Activated naive CD4-positive, alpha-beta T cell treated with anti-CD3 and anti-CD28 coated beads, Interleukin-2, amount 10 ng/mL, durations not matched to agents 7 days and 5 days (primary cell): ENCODE results near the gene CCDC33.

Experiments
- CTCF ChIA-PET: fragments of 350-600 bp; sonication (Branson Sonifier 250); formaldehyde crosslinking; loops from one replicate; lab custom pipeline; 2021; ENCODE audit warnings: antibody characterized with exemption; lab: Charles Lee
- DNase-seq: peaks from one replicate; pipeline ENCODE4 v3.0.0-alpha.2; 2020
- H3K27ac Mint-ChIP-seq: one replicate; pipeline ENCODE4 v1.8.0; 2021; ENCODE audit warnings: mild to moderate bottlenecking, moderate library complexity, mixed read lengths
- H3K27me3 Mint-ChIP-seq: one replicate; pipeline ENCODE4 v1.8.0; 2021; ENCODE audit warnings: mild to moderate bottlenecking, mixed read lengths
- H3K36me3 Mint-ChIP-seq: one replicate; pipeline ENCODE4 v1.8.0; 2021; ENCODE audit warnings: mixed read lengths
- H3K4me1 Mint-ChIP-seq: one replicate; pipeline ENCODE4 v1.8.0; 2021; ENCODE audit warnings: mixed read lengths
- H3K4me3 Mint-ChIP-seq: one replicate; pipeline ENCODE4 v1.8.0; 2021; ENCODE audit warnings: mild to moderate bottlenecking, moderate library complexity, mixed read lengths
- H3K9me3 Mint-ChIP-seq: one replicate; pipeline ENCODE4 v1.8.0; 2021; ENCODE audit warnings: mixed read lengths

The CCDC33 gene

GRCh38 chr15:74319596-74320351 lies 83.6 kb downstream of the CCDC33 start:
- H3K27me3 Mint-ChIP-seq: peaks cover 10% of the 10 kb centered on the region
- no peaks in the 10 kb centered on the region for H3K36me3 Mint-ChIP-seq
- H3K4me3 Mint-ChIP-seq: no peak overlapping the region
- peaks cover 44% of the 10 kb centered on the region for H3K4me1 Mint-ChIP-seq
- DNase-seq: peak; percentile 27
- peak overlapping the region; percentile 72 for H3K27ac Mint-ChIP-seq
- CTCF ChIA-PET: interaction anchor here (1.3 to 5.1 kb wide), 9 partner anchors 11 to 369 kb away, joined by 3 to 37 read pairs (median 6); no protein-coding TSS in a partner anchor
- no peaks in the 10 kb centered on the region for H3K9me3 Mint-ChIP-seq

DNA sequence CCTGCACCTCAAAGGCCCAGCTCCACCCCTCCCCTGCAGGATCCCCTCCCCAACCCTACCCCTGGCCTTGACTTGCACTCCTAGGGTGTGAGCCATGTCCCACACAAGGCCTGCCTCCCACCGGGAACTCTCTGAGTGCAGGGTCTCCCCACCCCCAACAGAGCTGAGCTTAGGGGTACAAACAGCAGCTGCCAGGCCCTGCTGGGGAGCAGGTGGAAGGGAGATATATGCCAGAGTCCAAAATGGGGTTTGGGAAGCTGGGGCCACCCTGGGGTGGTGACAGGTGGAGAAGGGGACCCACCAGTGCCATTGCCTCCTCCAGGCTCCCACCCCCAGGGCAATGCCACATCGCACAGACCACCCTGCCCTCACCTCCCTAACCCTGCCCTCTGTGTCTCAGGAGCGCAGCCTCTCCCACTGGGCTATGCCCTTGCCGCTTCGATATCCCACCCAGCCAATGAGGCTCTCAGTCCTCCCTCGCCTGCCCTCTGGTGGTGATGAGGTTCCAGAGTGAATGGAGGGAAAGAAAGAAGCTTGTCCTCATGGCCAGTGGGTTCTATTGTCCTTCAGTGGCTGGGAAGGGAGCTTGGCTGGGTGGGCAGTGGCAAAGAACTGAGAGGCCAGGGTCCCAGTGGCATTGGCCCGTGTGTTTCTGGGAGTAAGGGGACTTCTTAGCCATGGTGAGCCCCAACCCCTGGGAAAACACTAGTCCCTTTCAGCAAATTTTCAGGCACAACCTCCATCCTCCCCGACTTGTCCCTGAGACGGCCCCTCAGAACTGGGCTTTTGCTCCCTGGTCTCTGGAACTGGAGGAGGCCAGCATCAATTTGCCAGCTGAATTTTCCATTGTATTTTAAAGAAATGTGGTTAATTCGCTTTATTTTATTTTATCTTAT lies 84.5 kb downstream of the CCDC33 start:
- no peaks in the 10 kb centered on the region for H3K9me3 Mint-ChIP-seq
- no peaks in the 10 kb centered on the region for H3K36me3 Mint-ChIP-seq
- H3K27ac Mint-ChIP-seq: no peak overlapping the region
- H3K4me1 Mint-ChIP-seq: peaks cover 36% of the 10 kb centered on the region
- peaks cover 15% of the 10 kb centered on the region for H3K27me3 Mint-ChIP-seq
- peak; percentile 58 for DNase-seq
- no peak overlapping the region for H3K4me3 Mint-ChIP-seq
- CTCF ChIA-PET: interaction anchor here (0.7 to 5.1 kb wide), 12 partner anchors 9 to 370 kb away, joined by 3 to 37 read pairs (median 6); no protein-coding TSS in a partner anchor

DNA sequence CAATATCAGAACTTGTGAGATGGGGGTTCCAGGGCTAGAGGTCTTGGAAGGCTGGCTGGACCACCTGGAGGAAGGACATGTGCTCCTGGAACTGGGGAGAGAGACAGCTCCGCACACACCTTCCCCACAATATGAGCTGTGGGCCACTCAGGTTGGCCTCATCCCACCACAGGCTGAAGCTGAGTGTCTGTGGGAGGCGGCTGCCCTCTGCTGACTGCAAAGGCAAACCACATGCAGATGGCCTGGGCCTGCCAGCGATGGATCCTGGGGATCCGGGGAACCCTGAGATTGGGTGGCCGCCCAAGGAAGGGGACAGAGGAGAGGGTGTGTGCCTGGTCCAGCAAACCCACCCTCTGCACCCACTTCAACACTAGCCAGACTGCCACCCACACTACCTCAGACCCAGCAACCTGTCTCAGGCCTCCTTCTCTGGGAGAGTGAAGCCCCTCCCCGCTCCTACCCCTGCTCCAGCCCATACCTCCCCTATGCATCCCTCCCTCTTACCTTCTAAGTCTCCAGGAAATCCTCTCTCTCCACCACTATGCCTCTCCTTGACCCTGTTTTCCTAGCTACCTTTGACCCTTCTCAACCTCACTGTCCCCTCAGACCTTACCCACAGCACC lies 86.5 kb downstream of the CCDC33 start:
- DNase-seq: peak; percentile 75
- no peaks in the 10 kb centered on the region for H3K9me3 Mint-ChIP-seq
- no peak overlapping the region for H3K27ac Mint-ChIP-seq
- H3K27me3 Mint-ChIP-seq: peaks cover 15% of the 10 kb centered on the region
- CTCF ChIA-PET: interaction anchor here (0.7 to 5.1 kb wide), 18 partner anchors 11 to 350 kb away, joined by 3 to 37 read pairs (median 4); no protein-coding TSS in a partner anchor
- H3K36me3 Mint-ChIP-seq: no peaks in the 10 kb centered on the region
- peaks cover 18% of the 10 kb centered on the region for H3K4me1 Mint-ChIP-seq
- H3K4me3 Mint-ChIP-seq: no peak overlapping the region

DNA sequence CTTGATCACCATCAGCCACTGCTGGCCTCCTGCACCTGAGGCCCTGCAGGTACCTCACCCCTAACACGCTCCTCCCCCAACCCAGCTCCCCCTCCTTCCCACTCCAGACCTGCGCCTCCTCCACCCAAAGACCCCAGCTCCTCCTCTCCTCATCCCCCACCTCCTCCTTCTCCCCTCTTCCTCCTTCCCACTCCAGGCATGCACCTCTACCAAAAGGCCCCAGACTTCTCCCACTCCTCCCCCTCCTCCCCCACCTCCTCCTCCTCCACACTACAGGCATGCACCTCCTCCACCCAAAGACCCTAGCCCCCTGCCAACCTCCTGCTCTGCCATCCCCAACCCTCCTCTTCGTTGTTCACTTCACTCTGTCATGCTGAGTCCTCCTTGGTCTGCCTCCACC lies 88.6 kb downstream of the CCDC33 start:
- peaks cover 21% of the 10 kb centered on the region for H3K4me1 Mint-ChIP-seq
- H3K4me3 Mint-ChIP-seq: no peak overlapping the region
- no peak overlapping the region for H3K27ac Mint-ChIP-seq
- H3K36me3 Mint-ChIP-seq: no peaks in the 10 kb centered on the region
- H3K9me3 Mint-ChIP-seq: no peaks in the 10 kb centered on the region
- CTCF ChIA-PET: no interaction called here
- no peak for DNase-seq
- H3K27me3 Mint-ChIP-seq: peaks cover 19% of the 10 kb centered on the region

DNA sequence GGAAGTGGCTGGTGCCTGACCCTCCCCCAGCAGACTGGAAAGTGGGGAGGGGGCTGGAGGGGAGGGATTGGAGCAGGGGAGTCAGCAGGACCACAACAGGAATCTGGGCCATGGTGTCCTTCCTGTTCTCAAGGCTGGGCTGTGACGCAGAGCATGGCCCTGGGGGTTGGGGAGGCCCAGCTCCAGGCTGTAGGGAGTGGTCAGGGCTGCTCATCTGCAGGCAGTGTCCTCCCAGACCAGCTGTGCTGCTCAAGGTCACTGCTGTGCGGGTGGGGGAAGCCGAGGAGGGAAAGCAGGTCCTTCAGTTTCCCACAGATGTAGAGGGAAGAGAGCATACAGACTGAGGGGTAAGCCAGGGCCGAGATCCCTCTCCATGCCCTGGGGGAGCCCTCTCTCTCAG lies 90.6 kb downstream of the CCDC33 start:
- no peak overlapping the region for H3K4me3 Mint-ChIP-seq
- no peaks in the 10 kb centered on the region for H3K9me3 Mint-ChIP-seq
- CTCF ChIA-PET: no interaction called here
- H3K36me3 Mint-ChIP-seq: no peaks in the 10 kb centered on the region
- peaks cover 12% of the 10 kb centered on the region for H3K4me1 Mint-ChIP-seq
- no peak overlapping the region for H3K27ac Mint-ChIP-seq
- H3K27me3 Mint-ChIP-seq: peaks cover 23% of the 10 kb centered on the region
- DNase-seq: no peak

DNA sequence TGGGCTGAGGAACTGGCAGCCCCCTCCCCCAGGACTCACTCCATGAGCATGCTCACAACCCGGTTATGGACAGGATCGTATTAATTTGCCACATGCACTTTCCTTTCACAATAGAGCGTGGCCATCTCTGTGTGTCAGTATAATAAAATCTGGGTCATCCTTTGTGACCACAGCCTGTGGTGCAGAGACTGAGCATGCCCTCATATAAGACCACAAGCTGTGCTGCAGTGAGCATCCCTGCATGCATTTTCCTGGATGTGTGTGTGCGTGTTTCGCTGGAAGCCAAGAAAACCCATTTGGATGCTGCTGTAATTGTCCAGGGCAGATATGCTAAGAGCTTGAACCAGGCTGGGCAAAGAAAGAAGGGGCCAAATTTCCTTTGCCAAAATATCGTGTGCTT lies 91.6 kb downstream of the CCDC33 start:
- H3K4me1 Mint-ChIP-seq: peaks cover 12% of the 10 kb centered on the region
- peaks cover 29% of the 10 kb centered on the region for H3K27me3 Mint-ChIP-seq
- no peak overlapping the region for H3K4me3 Mint-ChIP-seq
- no peak for DNase-seq
- H3K9me3 Mint-ChIP-seq: no peaks in the 10 kb centered on the region
- H3K36me3 Mint-ChIP-seq: no peaks in the 10 kb centered on the region
- H3K27ac Mint-ChIP-seq: no peak overlapping the region
- CTCF ChIA-PET: no interaction called here

DNA sequence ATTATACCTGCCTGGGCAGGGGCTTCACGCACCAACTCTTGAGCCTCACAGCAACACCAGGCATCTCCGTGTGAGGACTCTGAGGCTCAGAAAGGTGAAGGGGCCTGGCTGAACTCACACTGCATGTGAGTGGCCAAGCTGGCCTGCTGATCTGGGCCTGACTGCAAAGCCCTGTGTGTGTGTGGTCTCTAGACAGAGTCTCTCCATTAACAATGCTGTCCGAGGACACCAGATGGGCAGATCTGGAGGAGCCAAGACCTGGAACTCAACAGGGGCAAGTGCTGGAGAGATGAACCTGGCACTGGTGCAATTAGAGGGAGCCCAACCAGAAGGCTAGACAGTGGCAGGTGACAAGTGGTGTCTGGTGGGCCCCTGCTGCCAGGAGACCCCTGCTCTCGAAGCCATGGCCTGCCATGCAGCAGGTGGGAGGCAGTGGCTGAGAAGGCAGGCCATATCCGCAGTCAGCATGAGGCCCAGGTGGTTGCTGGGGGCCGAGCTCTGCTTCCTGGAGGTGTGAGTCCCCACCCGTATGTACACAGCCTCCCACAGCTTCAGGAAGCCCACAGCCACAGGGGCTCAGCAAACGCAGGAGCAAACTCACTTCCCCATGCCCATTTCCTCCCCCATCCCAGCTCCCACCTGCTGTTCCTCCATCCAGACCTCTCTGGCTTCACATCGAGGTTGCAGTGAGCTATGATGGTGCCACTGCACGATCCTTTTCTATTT lies 92.4 kb downstream of the CCDC33 start:
- no peak for DNase-seq
- H3K4me3 Mint-ChIP-seq: no peak overlapping the region
- peaks cover 12% of the 10 kb centered on the region for H3K4me1 Mint-ChIP-seq
- no peaks in the 10 kb centered on the region for H3K36me3 Mint-ChIP-seq
- CTCF ChIA-PET: interaction anchor here (0.6 kb wide), 1 partner anchor 162 kb away, joined by 3 read pairs; no protein-coding TSS in a partner anchor
- H3K27me3 Mint-ChIP-seq: peaks cover 29% of the 10 kb centered on the region
- no peaks in the 10 kb centered on the region for H3K9me3 Mint-ChIP-seq
- H3K27ac Mint-ChIP-seq: no peak overlapping the region

DNA sequence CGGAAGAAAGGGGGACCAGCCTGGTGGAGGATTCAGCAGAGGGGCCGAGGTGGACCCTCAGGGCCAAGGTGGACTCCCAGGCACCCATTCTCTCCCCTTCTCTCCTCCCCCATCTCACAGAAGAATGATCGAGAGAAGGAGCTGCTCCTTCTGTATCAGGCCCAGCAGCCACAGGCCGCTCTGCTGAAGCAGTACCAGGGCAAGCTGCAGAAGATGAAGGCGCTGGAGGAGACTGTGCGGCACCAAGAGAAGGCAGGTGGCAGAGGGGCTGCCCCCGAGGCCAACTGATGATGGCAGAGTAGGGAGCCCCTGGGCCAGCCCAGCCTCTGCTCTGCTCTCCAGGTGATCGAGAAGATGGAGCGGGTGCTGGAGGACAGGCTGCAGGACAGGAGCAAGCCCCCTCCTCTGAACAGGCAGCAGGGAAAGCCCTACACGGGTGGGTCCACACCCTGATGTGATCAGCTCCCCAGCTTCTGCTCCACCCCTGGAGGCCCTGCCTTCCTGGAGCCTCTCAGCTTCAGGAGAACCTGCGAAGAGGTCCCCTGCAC lies 94.8 kb downstream of the CCDC33 start:
- Mint-ChIP-seq H3K27me3 (peaks cover 29% of the 10 kb centered on the region), H3K4me3 (no peak overlapping the region)
- CTCF ChIA-PET: interaction anchor here (0.6 to 2.1 kb wide), 2 partner anchors 10 to 24 kb away, joined by 3 to 11 read pairs; no protein-coding TSS in a partner anchor

DNA sequence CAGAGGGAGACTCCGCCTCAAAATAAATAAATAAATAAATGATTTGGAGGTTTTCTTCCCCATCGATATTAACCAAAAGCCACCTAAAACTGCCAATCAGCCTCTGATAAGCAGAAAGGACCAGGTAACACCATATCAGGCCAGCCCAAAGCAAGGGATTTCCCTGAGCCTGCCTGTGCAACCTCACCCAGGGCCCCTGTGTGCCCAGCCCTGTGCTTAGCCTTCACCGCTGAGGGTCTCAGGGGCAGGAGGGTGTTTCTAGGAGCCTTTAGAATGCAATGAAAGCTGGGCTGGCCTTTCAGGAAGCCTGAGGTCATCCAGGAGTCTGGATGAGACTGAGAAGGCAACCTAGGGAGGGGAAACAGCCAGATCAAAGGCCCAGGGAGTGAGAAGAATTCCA lies 95.9 kb downstream of the CCDC33 start:
- peaks cover 29% of the 10 kb centered on the region for H3K27me3 Mint-ChIP-seq
- DNase-seq: no peak
- H3K36me3 Mint-ChIP-seq: no peaks in the 10 kb centered on the region
- H3K4me1 Mint-ChIP-seq: peaks cover 12% of the 10 kb centered on the region
- no peaks in the 10 kb centered on the region for H3K9me3 Mint-ChIP-seq
- no peak overlapping the region for H3K4me3 Mint-ChIP-seq
- CTCF ChIA-PET: no interaction called here
- H3K27ac Mint-ChIP-seq: no peak overlapping the region

More for the DNA sequence above, 94.8 kb downstream of the CCDC33 start:
- H3K36me3 Mint-ChIP-seq: no peaks in the 10 kb centered on the region
- no peaks in the 10 kb centered on the region for H3K9me3 Mint-ChIP-seq
- H3K27ac Mint-ChIP-seq: no peak overlapping the region
- DNase-seq: no peak
- H3K4me1 Mint-ChIP-seq: peaks cover 12% of the 10 kb centered on the region

DNA sequence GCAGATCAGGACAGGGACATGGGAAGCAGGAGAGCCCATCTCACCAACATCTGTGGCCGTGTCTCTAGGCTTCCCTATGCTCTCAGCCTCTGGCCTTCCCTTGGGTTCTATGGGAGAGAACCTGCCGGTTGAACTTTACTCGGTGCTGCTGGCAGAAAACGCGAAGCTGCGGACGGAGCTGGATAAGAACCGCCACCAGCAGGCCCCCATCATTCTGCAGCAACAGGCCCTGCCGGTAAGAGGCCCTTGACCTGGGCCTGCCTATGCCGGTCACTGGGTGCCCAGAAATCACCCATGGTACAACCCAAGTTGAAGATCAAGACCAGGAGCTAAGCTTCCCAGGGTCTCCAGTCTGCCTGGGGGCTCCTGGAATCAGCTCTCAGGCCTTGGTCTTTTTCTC lies 96.5 kb downstream of the CCDC33 start:
- no peak overlapping the region for H3K4me3 Mint-ChIP-seq
- no peak for DNase-seq
- no peaks in the 10 kb centered on the region for H3K36me3 Mint-ChIP-seq
- H3K27ac Mint-ChIP-seq: no peak overlapping the region
- H3K9me3 Mint-ChIP-seq: no peaks in the 10 kb centered on the region
- peaks cover 29% of the 10 kb centered on the region for H3K27me3 Mint-ChIP-seq
- H3K4me1 Mint-ChIP-seq: peaks cover 12% of the 10 kb centered on the region
- CTCF ChIA-PET: no interaction called here

DNA sequence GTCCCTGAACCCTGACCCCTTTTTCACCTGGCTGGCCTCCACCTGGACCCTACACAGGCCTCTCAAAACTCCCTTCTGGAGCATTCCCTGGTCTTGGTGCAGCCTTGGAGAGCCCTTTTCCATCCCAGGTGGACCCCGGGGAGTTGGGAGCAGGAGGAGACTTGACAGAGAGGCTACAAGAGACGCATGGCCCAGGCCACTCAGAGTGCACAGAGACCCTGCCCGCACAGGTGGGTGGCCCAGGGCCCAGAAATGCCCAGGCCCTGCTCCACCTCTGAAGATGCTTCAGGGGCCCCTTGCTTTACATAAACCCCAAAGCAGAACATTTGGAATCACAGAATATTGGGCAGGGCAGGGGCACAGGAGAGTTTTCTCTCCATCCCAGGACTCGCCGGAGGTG lies 97.0 kb downstream of the CCDC33 start:
- no peak overlapping the region for H3K4me3 Mint-ChIP-seq
- DNase-seq: no peak
- CTCF ChIA-PET: no interaction called here

GRCh38 chr15:74333662-74334061 lies 97.5 kb downstream of the CCDC33 start:
- H3K27me3 Mint-ChIP-seq: peaks cover 29% of the 10 kb centered on the region
- no peak overlapping the region for H3K27ac Mint-ChIP-seq
- peaks cover 6% of the 10 kb centered on the region for H3K4me1 Mint-ChIP-seq
- H3K9me3 Mint-ChIP-seq: no peaks in the 10 kb centered on the region
- H3K36me3 Mint-ChIP-seq: no peaks in the 10 kb centered on the region
- no peak for DNase-seq
- no peak overlapping the region for H3K4me3 Mint-ChIP-seq
- CTCF ChIA-PET: no interaction called here

More for the DNA sequence above, 97.0 kb downstream of the CCDC33 start:
- Mint-ChIP-seq H3K36me3 (no peaks in the 10 kb centered on the region), H3K4me1 (peaks cover 10% of the 10 kb centered on the region), H3K9me3 (no peaks in the 10 kb centered on the region), H3K27me3 (peaks cover 29% of the 10 kb centered on the region), H3K27ac (no peak overlapping the region)

DNA sequence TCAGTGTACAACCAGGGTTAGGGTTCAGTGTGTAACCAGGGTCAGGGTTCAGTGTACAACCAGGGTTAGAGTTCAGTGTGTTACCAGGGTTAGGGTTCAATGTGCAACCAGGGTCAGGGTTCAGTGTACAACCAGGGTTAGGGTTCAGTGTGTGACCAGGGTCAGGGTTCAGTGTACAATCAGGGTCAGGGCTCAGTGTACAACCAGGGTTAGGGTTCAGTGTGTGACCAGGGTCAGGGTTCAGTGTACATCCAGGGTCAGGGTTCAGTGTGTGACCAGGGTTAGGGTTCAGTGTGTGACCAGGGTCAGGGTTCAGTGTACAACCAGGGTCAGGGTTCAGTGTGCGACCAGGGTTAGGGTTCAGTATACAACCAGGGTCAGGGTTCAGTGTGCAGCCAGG lies 98.0 kb downstream of the CCDC33 start:
- no peak for DNase-seq
- Mint-ChIP-seq H3K27ac (no peak overlapping the region), H3K4me1 (peaks cover under 1% of the 10 kb centered on the region), H3K36me3 (no peaks in the 10 kb centered on the region), H3K4me3 (no peak overlapping the region), H3K27me3 (peaks cover 29% of the 10 kb centered on the region), H3K9me3 (no peaks in the 10 kb centered on the region)
- CTCF ChIA-PET: no interaction called here
